Endothelial cell of umbilical vein (primary cell): ENCODE measurements around the gene IQGAP2. TPM values are rescaled to one million over a fixed set of nuclear protein-coding genes. Genes with fewer than 3 reads are reported as not detected.

Experiments
- BruUV-seq: library from RNA; stranded (reverse); fragments of 400-500 nt; replicated peaks from 2 replicates; lab custom pipeline; 2021; lab: Mats Ljungman, UMichigan
- CTCF ChIA-PET: fragments of 300-600, 350-600 bp; sonication (Branson Sonifier 250); formaldehyde crosslinking; loops from one replicate; lab custom pipeline; 2021; ENCODE audit warnings: antibody characterized with exemption, inconsistent platforms; lab: Charles Lee
- POLR2A ChIA-PET: fragments of 300-600, 350-600 bp; sonication (Branson Sonifier 250); formaldehyde crosslinking; loops from one replicate; lab custom pipeline; 2021; ENCODE audit warnings: antibody characterized with exemption, inconsistent platforms; lab: Charles Lee
- DNase-seq: peaks from one replicate; pipeline ENCODE4 v3.0.0-alpha.2; 2011; ENCODE audit warnings: low read depth, low spot score
- FAIRE-seq: peaks from 2 replicates; lab custom pipeline; 2011; peaks lifted over from hg19 to GRCh38; lab: Jason Lieb, UNC
- H2AFZ ChIP-seq: 2 replicates; pipeline ENCODE4 v1.6.0; 2012; ENCODE audit warnings: low read depth, low read length, control low read depth, inconsistent platforms
- H3K27ac ChIP-seq: 2 replicates; pipeline ENCODE4 v1.5.1; 2011; ENCODE audit warnings: low read depth, mild to moderate bottlenecking, control low read depth, low read length, moderate library complexity; ENCODE audit not compliant: insufficient read depth
- H3K27me3 ChIP-seq, 2 experiments: 2 replicates each; pipeline versions ENCODE4 v1.6.0 to v1.6.1; 2011; ENCODE audit warnings: low read length in 2 of 2, mixed read lengths in 1 of 2; ENCODE audit not compliant: control insufficient read depth in 2 of 2, insufficient read depth in 2 of 2
- H3K36me3 ChIP-seq, 2 experiments: 2 replicates in 1 of 2; 3 replicates in 1 of 2; pipeline ENCODE4 v1.5.1; 2011; ENCODE audit warnings: low read length in 2 of 2, mild to moderate bottlenecking in 1 of 2, moderate library complexity in 1 of 2; ENCODE audit not compliant: control insufficient read depth in 2 of 2, insufficient read depth in 2 of 2; ENCODE audit errors: extremely low read depth in 1 of 2
- H3K4me1 ChIP-seq: 3 replicates; pipeline ENCODE4 v1.5.1; 2011; ENCODE audit warnings: mild to moderate bottlenecking, low read length; ENCODE audit not compliant: control insufficient read depth, insufficient read depth; ENCODE audit errors: extremely low read depth
- H3K4me2 ChIP-seq: 2 replicates; pipeline ENCODE4 v1.6.1; 2011; ENCODE audit warnings: low read length, control low read depth, mixed read lengths; ENCODE audit not compliant: insufficient read depth
- H3K4me3 ChIP-seq, 3 experiments: fragments of 200-600 bp in 1 of 3; sonication (generic), shearing (Covaris generic) in 1 of 3; replicated peaks in 1 of 3; 2 replicates each; pipeline ENCODE4 v1.5.1; 2011 to 2016; ENCODE audit warnings: control low read depth in 3 of 3, low read length in 3 of 3, mild to moderate bottlenecking in 2 of 3, inconsistent platforms in 1 of 3, low read depth in 1 of 3, moderate library complexity in 1 of 3; ENCODE audit not compliant: insufficient read depth in 1 of 3
- H3K79me2 ChIP-seq: 2 replicates; pipeline ENCODE4 v1.6.0; 2012; ENCODE audit warnings: low read length, inconsistent platforms; ENCODE audit not compliant: control insufficient read depth, insufficient read depth
- H3K9ac ChIP-seq: replicated peaks from 2 replicates; pipeline ENCODE3; 2011; ENCODE audit warnings: low read length, control low read depth; ENCODE audit not compliant: insufficient read depth; ENCODE audit errors: extremely low read depth
- H3K9me1 ChIP-seq: replicated peaks from 3 replicates; pipeline ENCODE4 v1.6.0; 2011; ENCODE audit warnings: mild to moderate bottlenecking, low read length; ENCODE audit not compliant: control insufficient read depth, insufficient read depth; ENCODE audit errors: extremely low read depth
- H3K9me3 ChIP-seq: replicated peaks from 2 replicates; pipeline ENCODE4 v1.5.1; 2012; ENCODE audit warnings: low read length, inconsistent platforms; ENCODE audit not compliant: control insufficient read depth, insufficient read depth
- H4K20me1 ChIP-seq: replicated peaks from 2 replicates; pipeline ENCODE3; 2011; ENCODE audit warnings: mild to moderate bottlenecking, low read length; ENCODE audit not compliant: control insufficient read depth, insufficient read depth; ENCODE audit errors: extremely low read depth
- EZH2 ChIP-seq: IDR thresholded peaks from 2 replicates; pipeline ENCODE4 v1.6.1; 2012; ENCODE audit warnings: borderline replicate concordance, low read depth, mild to moderate bottlenecking, moderate library complexity, low read length, inconsistent platforms; ENCODE audit not compliant: severe bottlenecking
- FOS ChIP-seq: IDR thresholded peaks from 2 replicates; pipeline ENCODE4 v1.6.1; 2011; ENCODE audit warnings: mild to moderate bottlenecking, low read length, moderate library complexity, borderline replicate concordance; ENCODE audit not compliant: insufficient read depth
- GATA2 ChIP-seq: IDR thresholded peaks from 2 replicates; pipeline ENCODE4 v1.7.0; 2011; ENCODE audit warnings: low read depth, mild to moderate bottlenecking, moderate library complexity, mixed read lengths, low read length; ENCODE audit not compliant: insufficient read length, insufficient read depth
- JUN ChIP-seq: IDR thresholded peaks from 2 replicates; pipeline ENCODE4 v1.6.1; 2011; ENCODE audit warnings: borderline replicate concordance, low read depth; ENCODE audit not compliant: insufficient read length, insufficient read depth
- MYC ChIP-seq: IDR thresholded peaks from one replicate; pipeline ENCODE4 v1.6.1; 2011; ENCODE audit warnings: mild to moderate bottlenecking, low read depth, low read length
- POLR2A ChIP-seq: IDR thresholded peaks from 2 replicates; pipeline ENCODE4 v1.6.1; 2012; ENCODE audit warnings: low read depth, mild to moderate bottlenecking, control low read depth, low read length
- POLR2AphosphoS5 ChIP-seq: IDR thresholded peaks from 2 replicates; pipeline ENCODE4 v1.6.1; 2012; ENCODE audit warnings: low read depth, mild to moderate bottlenecking, control low read depth, low read length, moderate library complexity; ENCODE audit not compliant: insufficient read depth
- dilution Hi-C: fragments of 300-500 bp; cut with MboI; formaldehyde crosslinking; loops from one replicate; pipeline ENCODE4 v1.15.0; 2019; ENCODE audit warnings: low sequenced_read_pairs; ENCODE audit not compliant: extremely low pct_ligation_motif_present
- intact Hi-C: fragments of 100-400 bp; cut with micrococcal nuclease; formaldehyde crosslinking; loops from one replicate; pipeline ENCODE4 v1.10.0; 2022
- polyA plus RNA-seq, 4 experiments: library from polyadenylated mRNA; depleted of rRNA in 3 of 4; stranded (reverse) in 3 of 4; unstranded in 1 of 4; fragments of >200 nt; gene quantifications; 2 replicates each; pipeline versions ENCODE4 v1.2.1 to v1.2.3, GENCODE V29; 2011 to 2012; ENCODE audit warnings: missing spikeins in 1 of 4
- total RNA-seq: library from RNA; stranded (reverse); gene quantifications from 2 replicates; pipeline ENCODE4 v1.2.3, GENCODE V29; 2021
- TF ChIP-seq, protein P1 (sequence below), 2 donors: IDR thresholded peaks; 1 replicate in 1 of 2; 2 replicates in 1 of 2; pipeline ENCODE4 v1.5.1; 2011; ENCODE audit warnings: low read length in 2 of 2, mild to moderate bottlenecking in 2 of 2, moderate library complexity in 2 of 2, control low read depth in 1 of 2, inconsistent platforms in 1 of 2, low read depth in 1 of 2; ENCODE audit not compliant: insufficient read depth in 1 of 2; ENCODE audit errors: extremely low read depth in 1 of 2
- TF ChIP-seq, protein P2 (sequence below): IDR thresholded peaks from 2 replicates; pipeline ENCODE4 v1.6.1; 2011; ENCODE audit not compliant: insufficient read depth, insufficient read length

Gene IQGAP2
- total and polyA plus RNA-seq, 2 donors (not counting 3 experiments of a cell fraction or from before 2014, with no cell fraction given) = 4.5 to 4.7 TPM

DNA sequence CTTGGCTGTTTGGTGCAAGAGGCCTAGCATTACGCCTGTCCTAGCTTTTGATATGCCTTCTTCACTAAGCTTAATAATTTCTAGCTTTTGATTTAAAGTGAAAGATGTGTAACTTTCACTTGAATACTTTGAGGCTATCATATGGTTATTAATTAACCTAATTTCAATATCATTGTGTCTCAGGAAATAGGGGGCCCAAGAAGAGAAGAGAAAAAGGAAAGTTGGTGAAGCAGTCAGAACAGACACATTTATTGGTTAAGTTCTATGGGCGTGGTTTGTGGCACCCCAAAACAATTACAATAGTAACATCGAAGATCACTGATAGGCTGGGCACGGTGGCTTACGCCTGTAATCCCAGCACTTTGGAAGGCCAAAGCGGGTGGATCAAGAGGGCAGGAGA is 261.0 kb downstream of the IQGAP2 start:
- BruUV-seq = no TSS peak
- no peaks in the 10 kb centered on the region for H3K36me3 ChIP-seq
- no peak overlapping the region for H3K4me2 ChIP-seq
- dilution Hi-C loops = no loop called here
- intact Hi-C loops = no loop called here
- no peak for FAIRE-seq
- TF ChIP-seq FOS = no peak
- no peak for TF ChIP-seq MYC
- no peak for TF ChIP-seq POLR2AphosphoS5
- TF ChIP-seq, protein P1, sequence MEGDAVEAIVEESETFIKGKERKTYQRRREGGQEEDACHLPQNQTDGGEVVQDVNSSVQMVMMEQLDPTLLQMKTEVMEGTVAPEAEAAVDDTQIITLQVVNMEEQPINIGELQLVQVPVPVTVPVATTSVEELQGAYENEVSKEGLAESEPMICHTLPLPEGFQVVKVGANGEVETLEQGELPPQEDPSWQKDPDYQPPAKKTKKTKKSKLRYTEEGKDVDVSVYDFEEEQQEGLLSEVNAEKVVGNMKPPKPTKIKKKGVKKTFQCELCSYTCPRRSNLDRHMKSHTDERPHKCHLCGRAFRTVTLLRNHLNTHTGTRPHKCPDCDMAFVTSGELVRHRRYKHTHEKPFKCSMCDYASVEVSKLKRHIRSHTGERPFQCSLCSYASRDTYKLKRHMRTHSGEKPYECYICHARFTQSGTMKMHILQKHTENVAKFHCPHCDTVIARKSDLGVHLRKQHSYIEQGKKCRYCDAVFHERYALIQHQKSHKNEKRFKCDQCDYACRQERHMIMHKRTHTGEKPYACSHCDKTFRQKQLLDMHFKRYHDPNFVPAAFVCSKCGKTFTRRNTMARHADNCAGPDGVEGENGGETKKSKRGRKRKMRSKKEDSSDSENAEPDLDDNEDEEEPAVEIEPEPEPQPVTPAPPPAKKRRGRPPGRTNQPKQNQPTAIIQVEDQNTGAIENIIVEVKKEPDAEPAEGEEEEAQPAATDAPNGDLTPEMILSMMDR (IDR thresholded peaks at IDR 0.05; ENCODE audit: extremely low read depth in 1 of 2, insufficient read depth in 1 of 2, low read depth in 1 of 2, low read length in 2 of 2) = no peak
- TF ChIP-seq GATA2 = no peak
- no peak for TF ChIP-seq EZH2
- no peak for TF ChIP-seq JUN
- no peak for TF ChIP-seq POLR2A
- TF ChIP-seq, protein P2, sequence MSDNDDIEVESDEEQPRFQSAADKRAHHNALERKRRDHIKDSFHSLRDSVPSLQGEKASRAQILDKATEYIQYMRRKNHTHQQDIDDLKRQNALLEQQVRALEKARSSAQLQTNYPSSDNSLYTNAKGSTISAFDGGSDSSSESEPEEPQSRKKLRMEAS = no peak
- ChIA-PET POLR2A (interaction anchor here (0.7 kb wide), 1 partner anchor 167 kb away, joined by 3 read pairs; no protein-coding TSS in a partner anchor), CTCF (no interaction called here)
- no peaks in the 10 kb centered on the region for H3K9me3 ChIP-seq
- no peak overlapping the region for H3K4me3 ChIP-seq
- DNase-seq = no peak
- no peak overlapping the region for H3K9ac ChIP-seq
- H3K9me1 ChIP-seq = no peaks in the 10 kb centered on the region
- no peak overlapping the region for H2AFZ ChIP-seq
- H4K20me1 ChIP-seq = no peaks in the 10 kb centered on the region
- H3K79me2 ChIP-seq = no peaks in the 10 kb centered on the region
- no peaks in the 10 kb centered on the region for H3K27me3 ChIP-seq
- H3K4me1 ChIP-seq = peaks cover 36% of the 10 kb centered on the region
- H3K27ac ChIP-seq = no peak overlapping the region
